Skeletal muscle cell (primary cell): Measurements from ENCODE around the gene CADM1.

Experiments used
- DNase-seq: peaks from one replicate; pipeline ENCODE4 v3.0.0-alpha.2; 2010; ENCODE audit warnings: low read depth
- H3K4me3 ChIP-seq: 2 replicates; pipeline ENCODE4 v1.5.1; 2011; ENCODE audit warnings: low read depth, mild to moderate bottlenecking, control low read depth, low read length, moderate library complexity

Gene CADM1

DNA sequence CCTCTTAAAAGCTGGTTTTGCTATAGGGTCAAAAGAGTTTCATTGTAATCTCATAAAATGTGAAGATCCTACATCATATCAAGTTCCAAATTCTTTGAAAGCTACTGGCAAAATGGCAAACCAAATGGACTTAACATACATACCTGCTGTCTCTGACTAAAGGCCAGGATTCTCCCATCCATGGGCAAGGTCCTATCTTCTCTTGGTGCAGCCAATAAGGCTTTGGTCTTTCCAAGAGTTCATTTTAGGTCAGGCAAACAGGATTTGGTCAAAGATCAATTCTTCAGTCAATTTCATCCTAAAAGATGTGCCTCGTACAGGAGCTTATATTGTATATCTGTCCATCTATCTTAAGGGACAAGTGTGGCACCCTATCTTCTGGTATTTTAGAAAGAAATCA, 49.7 kb downstream of the CADM1 start:
- no peak overlapping the region for H3K4me3 ChIP-seq
- no peak for DNase-seq

GRCh38 chr11:115453693-115454490, 50.3 kb downstream of the CADM1 start:
- H3K4me3 ChIP-seq: no peak overlapping the region
- DNase-seq: no peak

GRCh38 chr11:115452241-115452640, 52.0 kb downstream of the CADM1 start:
- no peak overlapping the region for H3K4me3 ChIP-seq
- DNase-seq: no peak

GRCh38 chr11:115450519-115450918, 53.7 kb downstream of the CADM1 start:
- DNase-seq: no peak
- no peak overlapping the region for H3K4me3 ChIP-seq

DNA sequence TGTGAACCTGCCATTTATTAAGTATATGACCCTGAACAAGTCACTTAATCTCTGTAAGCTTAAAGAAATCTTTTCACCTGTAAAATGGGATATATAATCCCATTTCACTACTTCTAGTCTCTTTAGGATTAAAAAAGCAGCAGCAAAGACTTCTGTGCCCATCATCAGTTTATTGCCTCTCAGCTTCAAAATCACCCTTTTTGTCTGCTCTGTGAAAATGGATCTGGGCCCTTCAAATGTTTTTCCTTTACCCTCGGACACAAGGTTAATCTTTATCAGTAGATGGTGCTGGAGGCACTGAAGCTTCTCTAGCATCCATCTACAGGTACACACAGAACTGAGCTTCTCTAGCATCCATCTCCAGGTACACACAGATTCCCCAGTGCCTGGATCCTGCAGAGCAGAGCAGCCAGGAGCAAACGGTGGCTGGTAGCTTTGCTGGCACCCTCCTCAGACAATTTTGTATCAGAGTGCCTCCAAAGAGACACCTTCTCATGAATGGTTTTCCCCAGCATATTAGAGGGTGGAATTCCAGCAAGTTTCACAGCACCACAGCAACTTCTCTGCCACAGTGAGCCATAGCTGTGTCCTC, 56.8 kb downstream of the CADM1 start:
- H3K4me3 ChIP-seq: no peak overlapping the region
- no peak for DNase-seq

DNA sequence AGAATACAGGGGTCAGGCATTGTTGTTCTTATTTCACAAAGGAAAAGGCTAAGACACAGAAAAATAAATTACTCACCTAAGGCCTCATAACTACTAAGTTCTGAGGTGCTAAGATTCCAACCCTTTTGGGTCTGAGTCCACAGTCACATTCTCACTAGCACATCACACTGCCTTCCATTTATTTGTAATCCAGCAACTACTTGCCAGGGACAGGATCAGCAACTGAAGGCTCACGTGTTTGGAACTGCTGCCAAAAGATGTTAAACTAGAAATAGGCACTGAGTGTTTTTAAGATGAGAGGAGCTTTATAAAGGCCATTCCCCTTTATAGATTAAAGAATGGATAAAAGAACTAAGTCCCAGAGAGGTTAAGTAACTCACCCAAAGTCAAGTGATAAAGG, 58.0 kb downstream of the CADM1 start:
- no peak overlapping the region for H3K4me3 ChIP-seq

DNA sequence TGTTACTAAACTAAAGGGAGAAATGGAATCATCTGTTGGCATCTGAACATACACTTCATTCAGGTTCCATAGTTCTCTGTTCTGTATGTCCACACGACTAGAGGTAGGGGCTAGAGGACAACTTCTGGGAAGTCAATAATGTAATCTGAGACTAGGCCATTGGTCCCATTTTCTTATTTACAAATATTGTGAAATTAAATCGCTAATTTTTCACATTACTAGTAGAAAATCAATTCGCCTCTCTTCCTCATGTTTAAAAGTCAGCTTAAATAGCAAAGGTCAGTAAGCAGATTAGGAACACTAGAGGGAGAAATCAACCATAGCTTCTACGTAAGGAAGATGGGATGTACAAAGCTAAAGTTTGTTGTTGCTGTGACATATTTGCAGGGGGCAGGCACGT, 59.7 kb downstream of the CADM1 start:
- H3K4me3 ChIP-seq: no peak overlapping the region
- DNase-seq: no peak

More for the DNA sequence above, 58.0 kb downstream of the CADM1 start:
- no peak for DNase-seq

DNA sequence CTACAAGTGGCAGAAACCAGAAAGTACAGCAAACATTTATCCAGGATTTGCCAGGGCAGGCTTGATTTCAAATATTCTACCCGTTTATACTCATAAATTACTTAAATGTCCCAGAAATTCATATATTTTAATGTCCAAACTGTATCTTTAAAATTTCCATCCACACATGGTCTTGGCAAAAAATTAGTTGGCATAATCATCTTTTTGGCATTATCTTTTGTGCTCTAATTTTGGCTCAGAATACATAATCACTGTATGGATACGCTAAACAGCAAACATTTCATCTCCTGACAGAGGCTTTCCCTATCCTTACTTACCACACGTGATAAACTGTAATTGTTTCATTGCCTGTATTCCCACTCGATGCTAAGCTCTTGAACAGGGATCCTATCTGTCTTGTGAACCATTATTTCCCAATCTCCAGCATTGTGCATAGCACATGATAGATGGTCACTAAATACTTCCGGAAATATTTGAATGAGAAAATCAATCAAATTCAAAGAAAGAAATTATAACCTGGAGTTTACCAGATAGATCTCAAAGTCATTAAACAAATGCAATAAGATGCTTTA, 64.2 kb downstream of the CADM1 start:
- no peak overlapping the region for H3K4me3 ChIP-seq
- no peak for DNase-seq

DNA sequence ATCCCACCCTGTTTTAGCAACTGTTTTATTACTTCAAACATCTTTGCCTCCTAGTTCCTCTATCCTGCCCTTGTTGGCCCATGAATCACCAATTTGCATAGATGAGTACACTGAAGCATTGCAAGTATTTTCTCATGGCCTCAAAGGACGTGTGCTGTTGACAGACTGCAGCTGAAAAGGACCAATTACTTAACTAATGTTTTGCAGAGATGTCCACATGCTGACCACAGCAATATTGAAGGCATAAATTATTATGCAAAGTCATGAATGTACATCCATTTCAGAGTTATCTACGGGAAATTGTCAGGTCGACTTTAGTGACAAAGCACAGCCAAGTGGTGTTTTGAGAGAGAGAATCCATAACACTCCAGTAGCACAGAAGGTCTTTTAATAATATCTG, 64.8 kb downstream of the CADM1 start:
- no peak overlapping the region for H3K4me3 ChIP-seq
- no peak for DNase-seq

DNA sequence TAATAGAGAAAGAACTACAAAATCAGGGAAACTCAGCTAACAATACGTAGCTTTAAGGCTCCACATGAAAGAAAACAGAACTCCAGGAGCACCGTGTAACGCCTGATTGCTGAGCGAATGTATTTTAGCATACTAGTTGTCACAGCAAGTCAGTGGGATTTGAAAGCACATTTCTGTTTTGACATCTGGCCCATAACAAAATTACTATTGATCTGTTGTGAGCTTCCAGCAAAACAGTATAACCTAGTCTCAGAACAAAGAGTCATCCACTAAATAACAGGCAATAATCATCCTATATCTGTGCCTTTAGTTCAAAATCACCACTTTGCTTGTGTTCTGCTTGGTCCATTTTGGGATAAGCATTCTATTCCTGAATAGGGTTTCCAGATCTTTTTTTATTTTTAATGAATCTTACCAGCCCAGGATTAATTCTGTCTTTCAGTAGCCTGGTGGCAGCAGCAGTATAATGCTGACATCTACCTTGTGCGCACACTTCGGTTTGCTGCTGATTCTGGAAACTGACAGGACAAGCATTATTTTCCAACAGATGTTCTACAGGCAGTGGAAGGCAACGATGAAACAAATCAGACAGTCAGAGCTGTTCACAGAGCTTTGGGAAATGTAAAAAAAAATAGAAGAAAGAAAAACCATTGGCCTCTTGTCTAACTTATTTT, 66.2 kb downstream of the CADM1 start:
- no peak for DNase-seq
- no peak overlapping the region for H3K4me3 ChIP-seq

DNA sequence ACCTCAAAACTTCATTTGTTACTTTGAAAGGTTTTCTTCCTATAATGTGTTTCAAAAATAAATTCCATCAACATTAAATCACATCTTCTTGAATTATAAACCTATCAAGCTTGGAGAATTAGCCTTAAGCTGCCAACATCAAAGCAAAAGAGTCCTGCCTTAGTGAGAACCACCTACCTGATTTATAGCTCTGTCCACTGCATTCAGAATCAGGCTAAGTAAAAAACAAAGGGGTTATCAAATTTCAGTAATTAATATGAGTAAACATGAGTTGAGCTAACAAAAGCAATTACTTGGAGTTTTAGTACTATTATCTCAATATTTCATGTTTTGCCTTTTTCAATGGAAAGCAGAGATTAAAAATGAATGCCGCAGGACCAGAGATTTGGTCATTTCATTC, 73.9 kb downstream of the CADM1 start:
- no peak overlapping the region for H3K4me3 ChIP-seq
- no peak for DNase-seq

DNA sequence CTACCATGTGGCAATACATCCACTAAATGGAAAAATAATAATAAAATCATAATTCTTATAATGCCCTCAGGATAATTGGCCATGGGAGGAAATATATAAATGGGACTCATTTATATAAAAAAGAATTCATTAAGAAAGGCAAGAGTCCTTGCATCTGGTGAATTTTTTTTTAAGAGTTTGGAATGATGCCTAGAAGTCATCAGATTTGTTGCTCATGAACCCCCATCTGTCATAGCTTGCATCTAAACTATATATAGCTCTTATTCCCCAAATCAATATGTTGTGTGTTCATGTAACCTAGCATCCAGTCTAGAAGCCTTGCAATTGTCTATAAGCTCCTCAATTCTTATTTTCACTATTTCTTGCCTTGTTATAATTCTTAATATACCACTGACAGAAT, 75.9 kb downstream of the CADM1 start:
- DNase-seq: no peak
- H3K4me3 ChIP-seq: no peak overlapping the region

GRCh38 chr11:115425816-115426215, 78.4 kb downstream of the CADM1 start:
- DNase-seq: no peak
- no peak overlapping the region for H3K4me3 ChIP-seq

GRCh38 chr11:115425250-115425649, 79.0 kb downstream of the CADM1 start:
- DNase-seq: no peak
- no peak overlapping the region for H3K4me3 ChIP-seq

- no peak for DNase-seq
- H3K4me3 ChIP-seq: no peak overlapping the region
These were observed 80.3 kb downstream of the CADM1 start for GRCh38 chr11:115423728-115424459.

DNA sequence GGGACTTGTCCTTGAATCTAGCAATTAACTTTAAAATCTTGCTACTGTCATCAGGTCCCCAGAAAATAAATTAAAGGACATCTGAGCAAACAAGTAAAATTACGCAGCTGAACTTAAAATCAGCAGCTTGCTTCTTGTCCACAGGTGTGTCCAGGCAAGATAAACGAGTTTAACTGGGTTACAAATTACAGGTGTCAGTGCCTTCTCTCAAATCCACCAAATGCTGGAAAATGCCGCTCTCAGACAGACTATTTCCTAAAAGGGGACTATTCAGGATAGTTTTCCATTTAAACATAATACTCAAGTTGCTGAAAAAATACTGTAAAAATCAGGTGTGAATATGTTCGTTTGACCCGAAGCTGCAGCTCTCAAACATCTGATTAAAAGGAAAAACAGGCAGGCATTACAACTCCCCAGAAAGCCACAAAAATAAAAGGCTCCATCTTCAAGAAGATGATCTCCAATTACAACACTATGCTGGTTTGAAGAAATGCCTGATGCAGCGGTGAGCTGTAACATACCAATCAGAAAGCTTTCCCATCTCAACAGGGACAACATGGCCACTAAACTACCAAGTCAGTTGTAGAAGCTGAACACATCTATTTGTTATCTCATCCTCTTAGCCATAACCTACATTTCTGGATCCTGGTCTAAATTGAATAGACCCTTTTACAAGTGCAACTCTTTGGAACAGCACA, 82.1 kb downstream of the CADM1 start:
- H3K4me3 ChIP-seq: no peak overlapping the region
- DNase-seq: no peak

GRCh38 chr11:115421352-115421991, 82.7 kb downstream of the CADM1 start:
- no peak overlapping the region for H3K4me3 ChIP-seq
- DNase-seq: no peak

DNA sequence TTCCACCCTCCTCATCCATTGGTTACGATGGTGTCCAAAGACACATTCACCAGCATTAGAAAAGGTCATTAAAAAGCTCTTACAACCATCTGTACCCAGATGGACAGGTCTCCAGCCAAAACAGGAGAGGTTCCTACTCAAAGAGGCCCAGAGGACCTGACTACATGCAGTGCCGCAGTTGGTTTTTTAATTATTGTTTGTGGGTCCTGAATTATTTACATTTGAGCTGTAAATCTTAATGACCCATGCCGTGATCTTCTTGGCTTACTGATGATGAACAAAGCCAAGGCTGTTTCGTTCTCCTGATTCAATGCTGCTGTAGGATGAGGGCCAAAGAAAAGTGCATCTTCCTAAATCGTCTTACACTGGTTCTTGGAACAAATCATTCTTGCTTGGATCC, 83.7 kb downstream of the CADM1 start:
- H3K4me3 ChIP-seq: no peak overlapping the region
- no peak for DNase-seq

- no peak for DNase-seq
- H3K4me3 ChIP-seq: no peak overlapping the region
These were observed 85.6 kb downstream of the CADM1 start for GRCh38 chr11:115418626-115419025.
